HepG2 (cell line): ENCODE results near the gene NRDE2.

ENCODE experiments used
- ARNTL ChIP-seq: sonication (generic); formaldehyde crosslinking; IDR thresholded peaks from 2 replicates; pipeline ENCODE4 v1.4.0; 2020; ENCODE audit warnings: mild to moderate bottlenecking, missing genetic modification reagents
- BHLHE40 ChIP-seq: IDR thresholded peaks from 2 replicates; pipeline ENCODE4 v1.6.1; 2011; ENCODE audit warnings: low read length, improper control_type of control experiment
- E2F2 ChIP-seq: sonication (generic); formaldehyde crosslinking; IDR thresholded peaks from 2 replicates; pipeline ENCODE4 v1.4.0; 2020; ENCODE audit warnings: missing genetic modification reagents, borderline replicate concordance
- GZF1 ChIP-seq: sonication (generic); formaldehyde crosslinking; IDR thresholded peaks from 2 replicates; pipeline ENCODE4 v1.5.1; 2020; ENCODE audit warnings: mild to moderate bottlenecking, missing genetic modification reagents
- HNRNPUL1 ChIP-seq: fragments of 200-400 bp; formaldehyde crosslinking; IDR thresholded peaks from 2 replicates; pipeline ENCODE4 v1.6.1; 2017; ENCODE audit warnings: low read depth, mild to moderate bottlenecking, low read length, moderate library complexity
- MEIS1 ChIP-seq: sonication (generic); formaldehyde crosslinking; IDR thresholded peaks from 2 replicates; pipeline ENCODE4 v1.9.0; 2021; ENCODE audit warnings: mild to moderate bottlenecking, missing genetic modification reagents, moderate library complexity, borderline replicate concordance
- MNT ChIP-seq: fragments of 450-650 bp; IDR thresholded peaks from 2 replicates; pipeline ENCODE4 v1.6.1; 2016
- POLR2AphosphoS5 ChIP-seq: IDR thresholded peaks from 2 replicates; pipeline ENCODE4 v1.6.1; 2012; ENCODE audit warnings: low read depth, low read length
- TAF1 ChIP-seq: sonication (generic); formaldehyde crosslinking; IDR thresholded peaks from 2 replicates; pipeline ENCODE4 v1.4.0; 2020; ENCODE audit warnings: missing genetic modification reagents
- XRCC5 ChIP-seq: fragments of 200-400 bp; formaldehyde crosslinking; optimal IDR thresholded peaks from 2 replicates; pipeline ENCODE3; 2017; ENCODE audit warnings: mild to moderate bottlenecking, low read length
- ZFP62 ChIP-seq: sonication (generic); formaldehyde crosslinking; IDR thresholded peaks from 2 replicates; pipeline ENCODE4 v1.4.0; 2020; ENCODE audit warnings: missing genetic modification reagents

GRCh38 chr14:90275820-90276219, 55.9 kb downstream of the NRDE2 start:
- TF ChIP-seq ZFP62 (CRISPR knock-in tag) (no peak), ARNTL (no peak), E2F2 (CRISPR knock-in tag) (no peak), TAF1 (CRISPR knock-in tag) (no peak), XRCC5 (no peak), HNRNPUL1 (no peak), MEIS1 (CRISPR knock-in tag) (no peak), POLR2AphosphoS5 (no peak), MNT (no peak), BHLHE40 (no peak), GZF1 (no peak)
